Esophagus muscularis mucosa (tissue), 4 donors: ENCODE data around the gene TNFRSF11A. TPM values are rescaled to one million over a fixed set of nuclear protein-coding genes. Genes with fewer than 3 reads are reported as not detected.

Experiments
- DNase-seq: peaks from one replicate; pipeline ENCODE4 v3.0.0-alpha.2; 2017; ENCODE audit errors: extremely low spot score
- H3K27ac ChIP-seq, 4 donors: fragments of 200-600 bp; sonication (generic); replicated peaks in 1 of 4; 1 replicate in 3 of 4; 2 replicates in 1 of 4; pipeline ENCODE4 v1.5.1; 2016 to 2019; ENCODE audit warnings: mild to moderate bottlenecking in 1 of 4
- H3K27me3 ChIP-seq, 4 donors: fragments of 200-600 bp; sonication (generic); one replicate each; pipeline versions ENCODE4 v1.5.1 to v1.6.0; 2016 to 2019
- H3K36me3 ChIP-seq, 4 donors: fragments of 200-600 bp; sonication (generic); one replicate each; pipeline ENCODE4 v1.5.1; 2016 to 2019
- H3K4me1 ChIP-seq, 4 donors: fragments of 200-600 bp; sonication (generic); one replicate each; pipeline ENCODE4 v1.5.1; 2016 to 2019
- H3K4me3 ChIP-seq, 4 donors: fragments of 200-600 bp; sonication (generic); 1 replicate in 2 of 4; 2 replicates in 2 of 4; pipeline ENCODE4 v1.5.1; 2016 to 2019; ENCODE audit warnings: mild to moderate bottlenecking in 4 of 4, moderate library complexity in 1 of 4
- H3K9me3 ChIP-seq, 4 donors: fragments of 200-600 bp; sonication (generic); 1 replicate in 3 of 4; 2 replicates in 1 of 4; pipeline ENCODE4 v1.5.1; 2016 to 2019
- CTCF ChIP-seq, 3 experiments: fragments of 200-600 bp in 2 of 3; fragments of 450-650 bp in 1 of 3; sonication (generic) in 2 of 3; IDR thresholded peaks; one replicate each; pipeline ENCODE4 v1.5.1; 2017 to 2019; ENCODE audit warnings: antibody characterized with exemption in 3 of 3, mild to moderate bottlenecking in 2 of 3, moderate library complexity in 1 of 3
- EP300 ChIP-seq: sonication (generic); formaldehyde crosslinking; IDR thresholded peaks from one replicate; pipeline ENCODE4 v1.6.1; 2017; ENCODE audit warnings: antibody characterized with exemption
- POLR2A ChIP-seq: fragments of 450-650 bp; IDR thresholded peaks from one replicate; pipeline ENCODE4 v1.6.1; 2017; ENCODE audit warnings: antibody characterized with exemption, moderate library complexity, mild to moderate bottlenecking, low read depth
- POLR2AphosphoS5 ChIP-seq, 2 donors: sonication (generic); formaldehyde crosslinking; IDR thresholded peaks; one replicate each; pipeline ENCODE4 v1.6.1; 2017; ENCODE audit warnings: antibody characterized with exemption in 2 of 2
- WGBS: methylation state at CpG from one replicate; pipeline ENCODE4 v1.1.5; 2018; 5-methylcytosine and 5-hydroxymethylcytosine counted together
- intact Hi-C: fragments of 100-400 bp; cut with DNase I; formaldehyde crosslinking; loops from one replicate; pipeline ENCODE4 v1.15.1; 2023
- total RNA-seq, 4 donors: library from RNA; depleted of rRNA; stranded (reverse); fragments of >200 nt; gene quantifications; one replicate each; pipeline versions ENCODE4 v1.1.0 to v1.2.1, GENCODE V29; 2016

The TNFRSF11A gene
- total RNA-seq, 4 donors from 2014 or later, result 1.2 to 3.9 (median 2.0) TPM

DNA sequence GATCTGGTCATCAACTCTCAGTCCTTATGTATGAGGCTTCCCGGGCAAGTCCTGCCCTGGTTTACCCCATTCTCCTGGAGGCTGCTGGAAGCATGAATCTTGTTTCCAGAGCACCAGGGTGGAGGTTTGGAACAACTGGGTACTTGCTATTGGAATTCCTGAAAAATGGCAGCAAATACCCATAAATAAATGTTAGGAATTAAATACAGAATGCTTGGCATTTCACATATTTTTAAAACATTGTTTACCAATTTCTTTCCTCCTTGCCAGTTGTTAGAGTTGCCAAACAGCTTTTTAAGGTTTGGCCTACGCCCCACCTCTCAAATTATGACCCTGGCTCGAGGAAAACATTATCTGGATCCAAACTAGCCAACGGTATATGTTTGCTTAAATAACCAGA lies 107.1 kb downstream of the TNFRSF11A start:
- no peak for DNase-seq

GRCh38 chr18:62434798-62435197 lies 109.7 kb downstream of the TNFRSF11A start:
- 66% methylated on average over 4 of the region's 4 CpGs for WGBS
- H3K27ac ChIP-seq, result no peak overlapping the region
- intact Hi-C loops, result no loop called here
- TF ChIP-seq POLR2A, result no peak
- TF ChIP-seq CTCF (IDR thresholded peaks at IDR 0.05), result no peak
- TF ChIP-seq EP300, result no peak
- TF ChIP-seq POLR2AphosphoS5 (IDR thresholded peaks at IDR 0.05), result no peak
- no peak overlapping the region for H3K4me3 ChIP-seq
- H3K27me3 ChIP-seq, result no peaks in the 10 kb centered on the region
- no peak for DNase-seq
- no peaks in the 10 kb centered on the region for H3K36me3 ChIP-seq
- H3K4me1 ChIP-seq, result peaks cover 17 to 32% (median 26%) of the 10 kb centered on the region in 4 donors
- no peaks in the 10 kb centered on the region for H3K9me3 ChIP-seq

More for the DNA sequence above, 107.1 kb downstream of the TNFRSF11A start:
- TF ChIP-seq EP300, result no peak
- TF ChIP-seq POLR2A, result no peak
- TF ChIP-seq CTCF (IDR thresholded peaks at IDR 0.05), result no peak
- TF ChIP-seq POLR2AphosphoS5 (IDR thresholded peaks at IDR 0.05), result no peak
- Histone ChIP-seq H3K4me1 (peaks cover 4 to 19% (median 12%) of the 10 kb centered on the region in 4 donors), H3K9me3 (no peaks in the 10 kb centered on the region), H3K36me3 (no peaks in the 10 kb centered on the region), H3K27me3 (no peaks in the 10 kb centered on the region), H3K4me3 (no peak overlapping the region), H3K27ac (no peak overlapping the region)
- intact Hi-C loops, result no loop called here
- WGBS, result 88% methylated on average over 4 of the region's 4 CpGs

DNA sequence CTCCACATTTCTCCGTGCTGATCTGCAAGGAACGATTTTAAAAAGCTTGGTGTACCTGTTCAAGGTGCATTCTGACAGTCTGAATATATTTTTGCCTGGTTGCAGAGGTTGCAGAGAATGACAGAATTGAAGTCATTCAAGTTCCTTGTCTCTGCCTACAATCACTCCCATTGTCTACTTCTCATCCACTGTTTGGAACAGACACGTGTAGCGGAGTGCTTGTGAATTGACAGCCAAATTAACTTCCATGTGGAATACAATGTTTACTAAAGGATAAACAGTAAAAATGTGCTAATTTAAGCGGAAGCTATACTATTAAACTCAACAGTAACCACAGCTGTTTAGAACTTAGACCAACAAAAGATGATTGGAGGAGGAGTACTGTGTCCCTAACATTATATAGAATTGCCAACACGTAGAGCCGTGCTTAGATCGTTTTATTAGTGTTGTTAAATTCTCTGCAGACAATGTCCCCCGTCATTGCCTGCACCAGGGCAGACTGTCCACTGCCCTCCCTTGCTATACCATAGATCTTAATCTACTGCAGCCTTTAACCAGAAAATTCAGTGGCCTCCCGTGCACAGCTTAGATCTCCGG lies 110.4 kb downstream of the TNFRSF11A start:
- H3K27ac ChIP-seq, result peak overlapping the region in 1 of 4 donors; percentile 60
- TF ChIP-seq POLR2A, result no peak
- TF ChIP-seq POLR2AphosphoS5 (IDR thresholded peaks at IDR 0.05), result no peak
- TF ChIP-seq EP300, result no peak
- TF ChIP-seq CTCF (IDR thresholded peaks at IDR 0.05), result no peak
- intact Hi-C loops, result no loop called here

DNA sequence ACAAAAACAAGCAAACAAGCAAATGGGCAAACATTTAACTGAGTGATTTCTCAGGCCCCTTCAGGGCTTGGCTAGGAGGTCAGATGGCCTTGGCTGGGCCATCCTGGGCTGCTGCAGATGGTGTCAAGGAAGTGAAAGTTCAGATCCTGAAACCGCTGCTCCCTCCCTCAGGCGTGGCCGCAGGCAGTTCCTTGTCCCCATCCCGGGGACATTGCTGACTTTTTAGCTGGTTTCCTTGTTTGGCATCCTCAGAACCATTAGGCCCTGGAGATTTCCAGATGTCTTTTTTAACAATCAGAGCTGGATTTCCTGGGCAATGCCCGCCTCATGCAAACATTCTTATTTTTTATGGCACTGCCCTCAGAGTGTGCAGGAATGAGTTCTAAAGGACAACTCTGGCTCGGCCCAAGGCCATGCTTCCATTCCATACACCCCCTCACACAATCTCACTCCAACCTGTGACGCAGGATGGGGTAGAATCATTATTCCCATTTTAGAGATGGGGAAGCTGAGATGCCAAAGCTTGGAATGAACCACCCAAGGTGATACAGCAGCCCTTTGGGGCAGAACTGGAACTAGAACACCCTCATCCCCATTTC lies 111.6 kb downstream of the TNFRSF11A start:
- Histone ChIP-seq H3K27ac (peak overlapping the region; percentile 60 to 73 (median 69)), H3K4me1 (peaks cover 17 to 32% (median 26%) of the 10 kb centered on the region in 4 donors), H3K36me3 (no peaks in the 10 kb centered on the region), H3K27me3 (no peaks in the 10 kb centered on the region), H3K4me3 (no peak overlapping the region), H3K9me3 (no peaks in the 10 kb centered on the region)
- 81% methylated on average over 6 of the region's 7 CpGs for WGBS
- TF ChIP-seq CTCF (IDR thresholded peaks at IDR 0.05) (no peak), POLR2AphosphoS5 (IDR thresholded peaks at IDR 0.05) (peak in 1 of 2 donors; percentile 5), POLR2A (no peak)
- intact Hi-C loops, result no loop called here
- DNase-seq, result no peak

More for the DNA sequence above, 110.4 kb downstream of the TNFRSF11A start:
- Histone ChIP-seq H3K4me1 (peaks cover 17 to 32% (median 26%) of the 10 kb centered on the region in 4 donors), H3K9me3 (no peaks in the 10 kb centered on the region), H3K27me3 (no peaks in the 10 kb centered on the region), H3K36me3 (no peaks in the 10 kb centered on the region), H3K4me3 (no peak overlapping the region)
- WGBS, result 86% methylated on average over 11 of the region's 11 CpGs
- DNase-seq, result no peak
